ENCODE measurements around the gene STK11.
A peak's percentile ranks its signal among the peaks of the same experiment; 100 is the strongest.

Gene STK11

DNA sequence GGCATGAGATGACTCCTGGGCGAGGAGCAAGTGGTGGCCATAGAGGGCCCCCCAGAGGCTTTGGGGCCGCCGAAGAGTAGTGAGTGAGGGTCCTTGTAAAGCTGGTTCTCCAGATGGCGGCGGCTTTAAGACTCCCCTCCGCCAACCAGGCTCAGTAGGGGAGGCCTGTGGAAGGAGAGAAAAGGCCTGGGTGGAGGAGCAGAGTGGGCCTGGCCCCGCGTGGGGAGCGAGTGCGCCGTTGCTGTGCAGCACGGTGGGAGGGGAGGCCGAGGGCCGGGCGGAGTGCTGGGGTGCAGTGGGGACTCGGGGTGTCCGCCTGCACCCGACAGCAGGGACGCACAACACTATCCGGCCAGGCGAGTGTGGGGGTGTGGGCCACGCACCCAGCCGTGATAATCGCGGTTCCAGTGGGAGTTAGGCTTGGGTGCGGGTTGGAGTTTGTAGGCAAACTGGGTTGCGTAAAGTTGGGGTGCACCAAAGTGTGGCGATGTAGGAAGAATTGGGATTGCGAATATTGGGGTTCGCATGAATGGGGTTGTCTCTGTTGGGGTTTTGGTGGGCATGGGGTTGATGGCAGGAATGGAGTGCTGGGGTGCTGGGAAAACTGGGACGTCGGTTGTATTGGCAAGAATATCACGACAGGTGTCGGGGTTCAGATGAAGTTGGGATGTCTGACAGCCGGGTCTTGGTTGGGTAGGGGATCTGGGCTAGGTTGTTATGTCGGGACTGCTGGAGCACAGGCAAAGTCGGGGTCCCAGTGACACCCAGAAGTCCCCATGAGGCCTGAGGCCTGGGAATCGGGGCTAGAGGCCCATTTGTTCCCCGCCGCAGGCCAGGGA, 62.9 kb downstream of the STK11 start:
- no peak for TF ChIP-seq CTCF (IDR thresholded peaks at IDR 0.05; ENCODE audit: low read depth, low read length, missing control alignments)
- H3K4me3 ChIP-seq (ENCODE audit: low read depth, low read length): no peak overlapping the region
- no peak for DNase-seq (ENCODE audit: low read depth)

DNA sequence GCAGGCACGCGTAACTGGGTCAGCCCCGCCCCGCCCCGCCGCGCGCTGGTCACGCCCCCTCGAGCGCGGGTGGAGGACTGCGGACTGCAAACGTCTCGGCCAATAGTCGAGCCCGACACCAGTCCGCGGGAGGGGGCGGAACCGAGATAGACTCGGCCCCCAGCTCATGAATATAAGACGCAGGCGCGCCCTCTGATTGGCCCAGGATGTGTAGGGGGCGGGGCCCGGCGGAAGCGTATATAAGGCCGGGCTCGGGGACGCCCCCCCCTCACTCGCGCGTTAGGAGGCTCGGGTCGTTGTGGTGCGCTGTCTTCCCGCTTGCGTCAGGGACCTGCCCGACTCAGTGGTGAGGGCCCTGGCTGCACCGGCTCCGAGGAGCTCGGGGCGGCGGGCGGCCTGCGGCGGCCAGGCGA, 63.5 kb downstream of the STK11 start, which contains the start of gene CIRBP:
TSS of gene CIRBP (plus strand) at position 268 of the 413 bp plus-strand sequence. CDS start 1,602 bp downstream, outside the sequence.
- H3K4me3 ChIP-seq (ENCODE audit: low read depth, low read length): peak within 1 kb of the TSS; percentile 93
- peak; percentile 94 for DNase-seq (ENCODE audit: low read depth)
- no peak for TF ChIP-seq CTCF (IDR thresholded peaks at IDR 0.05; ENCODE audit: low read depth, low read length, missing control alignments)

GRCh38 chr19:1269478-1270212, 64.1 kb downstream of the STK11 start:
- no peak for DNase-seq (ENCODE audit: low read depth)
- H3K4me3 ChIP-seq (ENCODE audit: low read depth, low read length): peak overlapping the region; percentile 93
- TF ChIP-seq CTCF (IDR thresholded peaks at IDR 0.05; ENCODE audit: low read depth, low read length, missing control alignments): no peak

- no peak for TF ChIP-seq CTCF (IDR thresholded peaks at IDR 0.05; ENCODE audit: low read depth, low read length, missing control alignments)
- peak overlapping the region; percentile 93 for H3K4me3 ChIP-seq (ENCODE audit: low read depth, low read length)
- DNase-seq (ENCODE audit: low read depth): no peak
Measured at GRCh38 chr19:1270213-1270853, 64.8 kb downstream of the STK11 start.

DNA sequence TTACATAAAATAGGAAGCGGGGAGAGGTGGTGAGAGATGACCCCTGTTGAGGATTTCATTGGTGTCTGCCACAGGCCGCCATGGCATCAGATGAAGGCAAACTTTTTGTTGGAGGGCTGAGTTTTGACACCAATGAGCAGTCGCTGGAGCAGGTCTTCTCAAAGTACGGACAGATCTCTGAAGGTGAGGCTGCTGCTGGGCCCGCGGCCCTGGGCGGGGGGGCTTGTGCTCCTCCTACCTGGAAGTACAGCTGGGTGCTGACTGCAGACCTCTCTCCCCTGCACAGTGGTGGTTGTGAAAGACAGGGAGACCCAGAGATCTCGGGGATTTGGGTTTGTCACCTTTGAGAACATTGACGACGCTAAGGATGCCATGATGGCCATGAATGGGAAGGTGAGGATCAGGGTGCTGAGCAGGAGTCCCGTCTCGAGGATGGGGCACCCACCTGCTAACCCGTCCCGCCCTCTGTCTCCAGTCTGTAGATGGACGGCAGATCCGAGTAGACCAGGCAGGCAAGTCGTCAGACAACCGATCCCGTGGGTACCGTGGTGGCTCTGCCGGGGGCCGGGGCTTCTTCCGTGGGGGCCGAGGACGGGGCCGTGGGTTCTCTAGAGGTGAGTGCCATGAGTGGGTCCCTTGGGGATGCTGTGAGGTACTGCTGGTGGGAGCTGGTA, 65.4 kb downstream of the STK11 start:
- DNase-seq (ENCODE audit: low read depth): no peak
- peak overlapping the region; percentile 93 for H3K4me3 ChIP-seq (ENCODE audit: low read depth, low read length)
- TF ChIP-seq CTCF (IDR thresholded peaks at IDR 0.05; ENCODE audit: low read depth, low read length, missing control alignments): no peak

Data from GM12864 (cell line).